HG02943 (cell line): ENCODE measurements around the gene TTLL11.

Source experiments
- ATAC-seq: cut with Tn5 transposase; IDR thresholded peaks from one replicate; pipeline ENCODE4 v1.9.1; 2021; ENCODE audit warnings: mild to moderate bottlenecking, low read depth, moderate library complexity; ENCODE audit not compliant: unreplicated experiment

The TTLL11 gene

DNA sequence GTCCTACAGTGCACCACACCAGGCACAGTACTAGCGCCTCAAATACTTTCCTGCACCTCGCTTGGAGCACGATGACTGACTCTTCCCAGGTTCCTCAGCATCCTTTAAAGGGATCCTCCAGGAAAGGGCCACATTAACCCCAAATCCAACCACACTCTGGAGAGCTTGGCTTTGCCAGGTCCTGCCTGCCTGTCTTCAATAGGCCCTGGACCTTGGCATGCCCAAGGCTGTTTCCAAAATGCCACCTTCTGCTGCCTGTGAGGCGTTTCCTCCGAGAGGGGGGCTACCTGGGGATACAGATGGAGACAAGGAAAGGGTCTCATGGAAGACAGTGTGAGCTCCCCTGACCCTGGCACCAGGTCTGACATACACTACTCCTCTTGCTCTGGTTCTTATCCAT is 271.8 kb downstream of the TTLL11 start:
- ATAC-seq, result no peak

DNA sequence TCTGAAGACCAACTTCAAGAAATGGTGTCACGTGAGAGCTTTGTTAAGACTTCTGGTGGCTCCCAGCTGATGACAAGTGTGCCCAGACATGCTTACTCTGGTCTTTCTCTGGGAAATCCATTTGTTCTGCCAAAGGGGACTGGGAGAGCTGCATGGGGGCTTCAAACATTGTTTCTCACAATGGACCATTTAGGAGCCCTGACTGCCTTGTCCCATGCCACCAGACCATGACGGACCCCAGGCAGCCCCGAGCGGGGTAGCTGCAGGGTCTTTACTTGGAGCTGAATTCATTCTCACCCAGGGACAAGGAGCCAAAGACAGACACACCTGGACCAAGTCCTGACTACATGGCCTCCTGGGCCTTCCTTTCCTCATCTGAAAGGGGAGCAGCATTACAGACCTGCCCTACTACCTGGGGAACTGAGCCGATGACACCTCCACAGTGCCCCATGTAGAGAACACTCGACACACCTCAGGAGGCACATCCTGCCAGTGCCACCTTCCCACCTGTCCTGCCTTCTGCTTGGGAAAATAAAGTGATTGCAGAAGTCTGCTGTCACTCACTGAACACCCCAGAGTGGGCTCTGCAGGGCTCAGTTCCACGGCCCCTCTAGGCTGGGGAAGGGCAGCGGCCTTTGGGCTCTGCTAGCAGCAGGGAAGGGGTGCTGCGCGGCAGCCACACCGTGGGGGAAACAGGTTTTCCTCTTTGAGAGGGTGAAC is 272.7 kb downstream of the TTLL11 start:
- ATAC-seq, result no peak

- ATAC-seq, result no peak
Measured at GRCh38 chr9:121819428-121820231, 273.5 kb downstream of the TTLL11 start.

- no peak for ATAC-seq
Measured at GRCh38 chr9:121818841-121819427, 274.2 kb downstream of the TTLL11 start.

- no peak for ATAC-seq
Measured at GRCh38 chr9:121818016-121818661, 275.0 kb downstream of the TTLL11 start.

DNA sequence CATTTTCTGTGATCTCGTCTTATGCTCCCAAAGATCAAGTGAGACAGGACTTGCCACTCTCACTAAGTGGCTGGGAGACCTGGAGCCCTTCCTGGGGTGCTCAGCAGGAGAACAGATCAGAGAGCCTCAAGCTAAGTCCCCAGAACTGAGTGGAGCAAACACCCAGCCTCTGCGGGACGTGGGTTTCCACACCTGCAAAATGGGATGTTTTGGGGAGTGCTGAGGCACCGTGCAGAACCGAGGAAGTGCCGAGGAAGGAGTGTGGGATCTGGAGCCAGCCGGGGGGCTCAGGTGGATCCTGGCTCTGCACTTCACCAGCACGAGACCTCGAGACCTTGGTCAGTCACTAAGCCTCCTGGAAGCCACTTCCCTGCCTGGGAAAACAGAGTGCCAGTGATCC is 275.6 kb downstream of the TTLL11 start:
- ATAC-seq, result no peak

DNA sequence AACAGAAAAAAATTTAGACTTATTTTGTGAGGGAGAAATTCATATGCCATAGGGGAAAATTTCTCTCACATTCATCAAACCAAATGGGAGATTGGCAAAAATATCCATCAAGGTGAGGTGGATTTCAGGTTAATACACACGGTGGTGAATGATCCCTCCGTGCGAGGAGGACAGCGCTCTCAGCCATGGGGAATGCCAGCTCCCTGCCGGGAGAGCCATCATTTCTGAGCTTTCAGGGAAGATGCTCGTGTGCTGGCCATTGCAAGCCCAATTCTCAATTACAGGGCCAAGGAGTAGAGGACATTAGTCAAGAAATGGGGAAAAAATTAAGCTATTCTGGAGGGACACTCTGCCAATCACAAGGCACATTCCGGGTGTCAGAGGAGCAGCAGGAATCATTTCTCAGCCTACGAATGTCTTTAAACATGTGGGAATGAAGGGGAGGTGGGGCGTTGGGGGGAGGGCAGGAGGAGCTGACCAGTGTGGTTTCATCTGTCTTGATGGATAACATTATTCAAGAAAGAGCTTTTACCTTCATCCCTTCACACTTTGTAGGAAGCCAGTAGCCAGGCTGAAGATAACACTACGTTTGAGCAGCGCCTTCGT is 276.2 kb downstream of the TTLL11 start:
- ATAC-seq, result no peak

DNA sequence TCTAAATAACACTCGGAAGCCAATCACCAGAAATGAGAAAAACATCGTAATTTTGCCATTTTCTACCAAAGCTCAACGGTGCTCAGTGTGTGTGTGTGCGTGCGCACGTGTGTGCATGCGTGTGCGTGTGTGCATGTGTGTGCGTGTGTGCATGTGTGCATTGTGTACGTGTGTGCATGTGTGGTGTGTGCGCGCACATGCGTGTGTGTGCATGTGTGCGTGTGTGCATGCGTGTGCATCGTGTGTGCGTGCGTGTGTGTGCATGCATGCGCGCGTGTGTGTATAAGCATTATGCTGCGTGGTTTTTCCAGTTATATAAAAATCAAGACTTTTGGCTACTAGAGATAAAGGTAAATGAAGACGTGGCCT is 276.7 kb downstream of the TTLL11 start:
- no peak for ATAC-seq

DNA sequence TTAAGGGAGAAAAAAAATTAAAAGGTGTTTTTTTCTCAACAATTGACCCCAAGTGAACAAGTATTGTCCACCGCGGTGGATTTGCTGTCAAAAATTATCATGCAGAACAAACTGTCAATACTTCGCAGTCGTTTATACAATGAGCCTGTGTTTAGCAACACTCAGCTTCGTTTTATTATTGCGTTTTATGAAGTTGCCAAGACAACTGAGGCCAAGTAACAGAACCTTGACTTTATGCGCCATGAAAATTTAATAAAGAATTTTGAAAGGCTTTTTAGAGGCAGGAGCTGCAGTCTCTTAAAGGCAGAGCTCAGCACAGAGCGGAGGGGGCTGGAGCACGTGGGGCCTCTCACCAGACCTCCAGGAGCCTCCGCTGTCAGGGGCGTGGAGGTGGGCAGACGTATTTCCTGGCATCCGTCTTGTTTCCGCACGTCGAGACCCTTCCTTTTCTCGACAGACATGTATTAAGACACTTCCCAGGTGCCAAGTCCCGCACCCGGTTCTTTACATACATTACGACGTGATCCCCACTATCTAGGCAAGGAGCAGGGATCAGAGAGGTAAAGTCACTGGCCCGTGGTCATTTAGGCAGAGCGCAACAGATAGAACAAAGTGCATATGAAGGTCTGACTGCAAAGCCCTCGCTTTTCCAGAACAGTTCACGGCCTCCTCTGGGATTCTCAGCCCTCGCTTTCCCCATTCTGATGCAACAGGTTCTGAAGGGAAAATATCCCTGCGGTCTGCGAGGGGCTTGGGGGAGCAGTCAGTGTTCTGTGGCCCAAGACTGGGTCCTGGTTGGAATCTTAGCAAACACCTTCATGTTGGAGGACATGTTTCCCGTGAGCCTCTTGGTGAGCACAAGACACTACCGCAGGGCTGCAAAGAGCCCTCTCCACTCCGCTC is 277.3 kb downstream of the TTLL11 start:
- no peak for ATAC-seq

DNA sequence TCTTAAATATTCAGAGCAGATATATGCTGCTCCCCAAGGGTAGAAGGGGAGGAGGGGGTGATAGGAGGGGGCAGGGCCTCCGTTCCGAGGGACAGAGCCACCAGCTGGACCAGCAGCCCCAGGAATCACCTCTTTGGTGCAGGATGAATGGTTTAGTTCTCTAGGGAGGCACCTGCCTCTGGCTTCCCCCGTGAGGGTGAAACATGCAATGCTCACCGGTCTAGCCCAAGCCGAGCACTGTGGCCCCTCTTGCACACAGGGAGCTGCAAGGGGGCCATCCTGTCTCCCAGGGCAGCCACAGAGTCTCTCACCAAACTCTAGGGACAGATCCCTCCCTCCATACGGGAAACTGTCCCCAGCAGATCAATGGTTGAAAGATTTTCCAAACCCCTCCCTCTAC is 278.0 kb downstream of the TTLL11 start:
- no peak for ATAC-seq

DNA sequence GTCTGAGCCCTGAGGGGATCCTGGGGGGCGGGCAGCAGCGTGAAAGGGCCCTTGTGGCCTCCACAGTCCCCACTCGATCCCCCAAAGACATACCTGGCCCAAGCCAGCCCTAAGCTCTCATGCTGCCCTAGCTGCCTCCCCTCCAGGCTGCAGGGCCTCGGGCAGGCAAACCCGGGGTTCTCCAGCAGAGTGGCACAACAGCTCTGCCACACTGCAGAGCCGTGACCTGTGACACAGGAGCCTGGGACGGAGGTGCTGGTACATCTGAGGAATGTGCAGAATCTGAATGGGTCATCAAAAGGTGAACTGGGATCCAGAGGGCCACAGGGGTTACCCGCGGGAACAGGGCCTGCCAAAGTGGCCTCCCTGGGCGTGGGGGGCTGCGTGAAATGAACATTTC is 278.5 kb downstream of the TTLL11 start:
- ATAC-seq, result no peak

- no peak for ATAC-seq
Measured at GRCh38 chr9:121813519-121814210, 279.4 kb downstream of the TTLL11 start.

DNA sequence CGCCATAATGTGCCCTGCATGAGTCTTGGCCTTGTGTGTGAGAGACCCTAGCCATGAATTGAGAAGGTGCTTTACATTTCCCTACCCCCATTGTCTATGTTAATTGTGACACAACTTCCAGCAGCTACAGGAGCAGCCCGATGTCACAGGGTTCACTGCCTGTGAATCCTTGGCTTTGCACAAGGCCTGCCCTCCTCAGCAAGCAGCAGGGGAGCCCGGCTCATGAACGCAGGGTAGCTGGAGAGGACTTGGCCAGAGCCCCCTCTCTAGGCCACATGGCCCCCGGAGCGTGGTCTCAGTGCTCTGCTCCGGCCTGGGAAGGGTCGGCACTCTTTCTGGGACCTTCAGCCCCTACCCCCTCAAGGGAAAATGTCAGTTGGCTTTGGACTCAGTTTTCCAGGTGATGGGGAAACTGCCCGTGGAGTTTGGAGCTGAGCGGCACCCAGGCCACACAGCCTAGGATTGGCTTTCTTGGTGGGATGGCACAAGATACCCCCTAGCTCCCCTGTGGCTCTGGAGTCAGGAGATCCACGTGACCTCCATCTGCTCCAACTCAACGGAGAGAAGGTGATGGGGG is 280.9 kb downstream of the TTLL11 start:
- no peak for ATAC-seq

DNA sequence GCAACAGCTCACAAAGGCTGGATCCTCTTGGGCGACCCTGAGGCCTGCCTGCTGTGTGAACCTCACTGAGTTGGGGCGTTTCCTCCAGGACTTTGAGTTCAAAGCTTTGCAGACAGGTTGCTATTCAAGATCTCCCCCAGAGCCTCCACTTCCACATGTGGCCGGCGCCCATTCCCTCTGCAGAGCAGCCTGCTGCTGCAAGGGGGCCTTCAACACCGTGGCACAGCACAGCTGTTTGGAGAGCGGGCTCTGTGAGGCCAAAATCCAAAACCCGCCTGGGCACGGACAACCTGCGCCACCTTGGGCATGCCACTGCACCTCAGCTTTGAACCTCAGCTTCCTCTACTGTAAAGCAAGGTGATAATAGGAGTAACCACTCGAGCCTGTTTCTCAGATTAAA is 281.4 kb downstream of the TTLL11 start:
- ATAC-seq, result no peak

GRCh38 chr9:121811140-121811539 is 282.0 kb downstream of the TTLL11 start:
- ATAC-seq, result no peak

DNA sequence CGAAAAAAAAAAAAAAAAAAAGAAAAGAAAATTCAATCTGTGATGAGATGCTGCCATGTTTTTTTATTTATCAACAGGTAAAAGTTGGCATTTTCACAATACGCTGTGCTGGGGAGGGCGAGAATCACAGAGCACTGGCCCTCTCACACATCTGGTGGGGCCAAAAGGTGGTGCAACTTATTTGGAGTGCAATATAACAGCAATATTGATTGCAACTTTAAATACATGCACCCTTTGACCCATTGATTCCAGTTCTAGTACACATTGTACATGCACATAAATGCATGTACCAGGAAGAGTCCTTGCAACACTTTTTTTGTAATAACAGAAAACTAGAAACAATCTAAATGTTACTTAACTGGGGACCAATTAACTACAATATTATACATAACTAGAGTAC is 282.6 kb downstream of the TTLL11 start:
- ATAC-seq, result no peak

DNA sequence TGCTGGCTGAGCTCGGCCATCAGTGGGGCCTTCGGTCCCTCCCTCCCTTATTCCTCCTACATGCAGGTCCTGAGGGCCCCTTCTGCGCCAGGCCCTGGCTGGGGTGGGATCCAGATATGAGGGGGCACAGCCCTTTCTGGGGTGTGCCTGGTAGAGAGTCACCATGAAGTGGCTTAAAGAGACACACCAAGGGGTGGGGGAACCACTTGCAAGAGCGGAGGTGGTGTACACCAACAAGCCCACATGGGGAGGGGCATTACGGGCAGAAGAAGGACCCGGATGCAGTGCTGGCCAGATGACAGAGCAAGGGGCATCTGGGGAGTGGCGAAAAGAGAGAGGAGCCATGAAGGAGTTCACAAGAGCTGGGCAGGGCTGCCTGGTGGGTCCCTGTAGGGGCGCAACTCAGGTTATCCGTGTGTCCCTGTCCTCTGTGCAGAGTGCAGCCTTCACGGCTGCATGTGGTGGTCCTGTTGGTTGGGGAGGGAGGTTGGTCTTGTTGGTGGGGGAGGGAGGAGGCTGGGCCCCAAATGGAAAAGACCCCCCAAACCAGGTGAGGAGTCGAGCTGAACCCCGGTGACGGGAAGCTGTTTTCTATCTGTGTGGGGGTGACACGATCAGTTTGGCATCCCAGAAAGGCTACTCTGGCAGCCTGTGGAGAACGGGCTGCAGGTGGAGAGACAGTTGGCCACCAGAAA is 283.6 kb downstream of the TTLL11 start:
- no peak for ATAC-seq

- ATAC-seq, result no peak
Measured at GRCh38 chr9:121808781-121809180, 284.3 kb downstream of the TTLL11 start.
